GM12874 (cell line): ENCODE data around the gene KIF18A.

Source experiments
- CTCF ChIP-seq: IDR thresholded peaks from 2 replicates; pipeline ENCODE4 v1.5.1; 2011; ENCODE audit warnings: low read depth, mild to moderate bottlenecking, control low read depth, low read length, moderate library complexity; ENCODE audit not compliant: insufficient read depth

The KIF18A gene

GRCh38 chr11:28090052-28090749, 17.8 kb downstream of the KIF18A start:
- TF ChIP-seq CTCF = no peak

- no peak for TF ChIP-seq CTCF
Observed at GRCh38 chr11:28089378-28089777, 18.6 kb downstream of the KIF18A start.

- no peak for TF ChIP-seq CTCF
Observed at GRCh38 chr11:28086569-28086968, 21.4 kb downstream of the KIF18A start.

- no peak for TF ChIP-seq CTCF
Observed at GRCh38 chr11:28083118-28083517, 24.8 kb downstream of the KIF18A start.

- no peak for TF ChIP-seq CTCF
Observed at GRCh38 chr11:28077521-28077920, 30.4 kb downstream of the KIF18A start.

GRCh38 chr11:28072321-28072720, 35.6 kb downstream of the KIF18A start:
- no peak for TF ChIP-seq CTCF

GRCh38 chr11:28071305-28071704, 36.7 kb downstream of the KIF18A start:
- no peak for TF ChIP-seq CTCF
